H1 (cell line): ENCODE data around the gene LGALSL. TPM values are rescaled to one million over a fixed set of nuclear protein-coding genes. Genes with fewer than 3 reads are reported as not detected.

Source experiments
- CTCF ChIA-PET: fragments of 300-600 bp; sonication (Branson Sonifier 250); formaldehyde crosslinking; loops from one replicate; lab custom pipeline; 2021; ENCODE audit not compliant: partially characterized antibody; lab: Charles Lee
- POLR2A ChIA-PET: fragments of 300-600 bp; sonication (Branson Sonifier 250); formaldehyde crosslinking; loops from one replicate; lab custom pipeline; 2021; ENCODE audit warnings: inconsistent platforms; ENCODE audit not compliant: partially characterized antibody; lab: Charles Lee
- DNase-seq, 2 experiments: peaks; one replicate each; pipeline versions ENCODE4 v3.0.0 to v3.0.0-alpha.2; 2010 to 2022; ENCODE audit warnings: low spot score in 2 of 2, low read depth in 1 of 2, mixed read lengths in 1 of 2
- FAIRE-seq: peaks from 2 replicates; lab custom pipeline; 2011; peaks lifted over from hg19 to GRCh38; lab: Jason Lieb, UNC
- H2AFZ ChIP-seq: 2 replicates; pipeline ENCODE4 v1.8.1; 2012; ENCODE audit warnings: low read length, inconsistent platforms
- H2AK5ac ChIP-seq: 2 replicates; pipeline ENCODE4 v1.6.1; 2013; ENCODE audit warnings: low read depth, low read length
- H2BK120ac ChIP-seq: replicated peaks from 2 replicates; pipeline ENCODE3; 2013; ENCODE audit warnings: low read depth, low read length, inconsistent platforms
- H2BK12ac ChIP-seq: 2 replicates; pipeline ENCODE4 v1.6.1; 2013; ENCODE audit warnings: low read depth, low read length
- H2BK15ac ChIP-seq: 2 replicates; pipeline ENCODE4 v1.6.1; 2013; ENCODE audit warnings: low read length
- H2BK20ac ChIP-seq: 2 replicates; pipeline ENCODE4 v1.6.1; 2013; ENCODE audit warnings: low read length
- H2BK5ac ChIP-seq: 2 replicates; pipeline ENCODE4 v1.6.1; 2013; ENCODE audit warnings: low read depth, low read length
- H3K14ac ChIP-seq: 2 replicates; pipeline ENCODE4 v1.6.1; 2013; ENCODE audit warnings: inconsistent platforms; ENCODE audit not compliant: insufficient read length
- H3K18ac ChIP-seq: 2 replicates; pipeline ENCODE4 v1.6.1; 2013; ENCODE audit warnings: low read length; ENCODE audit errors: extremely low read depth
- H3K23ac ChIP-seq: 2 replicates; pipeline ENCODE4 v1.6.1; 2013; ENCODE audit warnings: inconsistent platforms; ENCODE audit not compliant: insufficient read length
- H3K23me2 ChIP-seq: 2 replicates; pipeline ENCODE4 v1.6.1; 2013; ENCODE audit warnings: low read depth, low read length
- H3K27ac ChIP-seq: 2 replicates; pipeline ENCODE4 v1.6.1; 2011; ENCODE audit warnings: low read depth, low read length, inconsistent platforms
- H3K27me3 ChIP-seq, 4 experiments: replicated peaks in 1 of 4; 1 replicate in 1 of 4; 2 replicates in 3 of 4; pipeline versions ENCODE4 v1.6.1 to v1.8.1; 2011 to 2013; ENCODE audit warnings: low read length in 3 of 4, mild to moderate bottlenecking in 3 of 4, inconsistent platforms in 2 of 4, mixed read lengths in 2 of 4, moderate library complexity in 1 of 4; ENCODE audit not compliant: control insufficient read depth in 3 of 4, insufficient read depth in 3 of 4; ENCODE audit errors: extremely low read depth in 1 of 4
- H3K36me3 ChIP-seq, 4 experiments: 2 replicates each; pipeline versions ENCODE4 v1.6.1 to v1.8.1; 2011 to 2013; ENCODE audit warnings: mild to moderate bottlenecking in 4 of 4, low read length in 3 of 4, moderate library complexity in 2 of 4, control low read depth in 1 of 4, inconsistent platforms in 1 of 4; ENCODE audit not compliant: insufficient read depth in 4 of 4, control insufficient read depth in 2 of 4
- H3K4ac ChIP-seq: replicated peaks from 2 replicates; pipeline ENCODE3; 2013; ENCODE audit warnings: low read length, low read depth, mixed read lengths, inconsistent platforms; ENCODE audit not compliant: insufficient read length
- H3K4me1 ChIP-seq, 4 experiments: replicated peaks in 1 of 4; 1 replicate in 1 of 4; 2 replicates in 3 of 4; pipeline versions ENCODE4 v1.6.1 to v1.8.1; 2011 to 2013; ENCODE audit warnings: low read length in 3 of 4, inconsistent platforms in 2 of 4, mixed read lengths in 1 of 4; ENCODE audit not compliant: insufficient read depth in 4 of 4, control insufficient read depth in 3 of 4
- H3K4me2 ChIP-seq, 2 experiments: 2 replicates each; pipeline versions ENCODE4 v1.6.1 to v1.8.1; 2011 to 2013; ENCODE audit warnings: low read depth in 2 of 2, low read length in 2 of 2, control low read depth in 1 of 2, inconsistent platforms in 1 of 2, mild to moderate bottlenecking in 1 of 2; ENCODE audit not compliant: insufficient read depth in 1 of 2
- H3K4me3 ChIP-seq, 4 experiments: fragments of 200-600, 300-600 bp in 1 of 4; sonication (generic), shearing (Covaris generic), sonication (Bioruptor Twin) in 1 of 4; 2 replicates each; pipeline versions ENCODE4 v1.5.1 to v1.8.1; 2011 to 2016; ENCODE audit warnings: low read length in 4 of 4, low read depth in 3 of 4, control low read depth in 2 of 4, inconsistent platforms in 2 of 4, mild to moderate bottlenecking in 2 of 4, mixed read lengths in 1 of 4, moderate library complexity in 1 of 4; ENCODE audit not compliant: insufficient read depth in 2 of 4; ENCODE audit errors: extremely low read depth in 1 of 4
- H3K56ac ChIP-seq: replicated peaks from 2 replicates; pipeline ENCODE3; 2013; ENCODE audit warnings: low read depth, mild to moderate bottlenecking, mixed read lengths, low read length, inconsistent platforms; ENCODE audit not compliant: insufficient read length
- H3K79me1 ChIP-seq: 2 replicates; pipeline ENCODE4 v1.6.1; 2013; ENCODE audit warnings: low read depth, low read length, control low read depth
- H3K79me2 ChIP-seq, 2 experiments: 2 replicates each; pipeline versions ENCODE4 v1.6.1 to v1.8.1; 2012 to 2013; ENCODE audit warnings: low read length in 2 of 2, mild to moderate bottlenecking in 2 of 2, inconsistent platforms in 1 of 2; ENCODE audit not compliant: insufficient read depth in 2 of 2, control insufficient read depth in 1 of 2
- H3K9ac ChIP-seq, 4 experiments: replicated peaks in 1 of 4; 1 replicate in 1 of 4; 2 replicates in 3 of 4; pipeline versions ENCODE4 v1.6.1 to v1.8.1; 2011 to 2013; ENCODE audit warnings: low read depth in 3 of 4, low read length in 3 of 4, control low read depth in 2 of 4, mild to moderate bottlenecking in 2 of 4, moderate library complexity in 2 of 4, inconsistent platforms in 1 of 4; ENCODE audit errors: extremely low read depth in 1 of 4
- H3K9me3 ChIP-seq, 2 experiments: 2 replicates each; pipeline versions ENCODE4 v1.6.1 to v1.8.1; 2012 to 2013; ENCODE audit warnings: mild to moderate bottlenecking in 2 of 2, moderate library complexity in 2 of 2, control low read depth in 1 of 2, inconsistent platforms in 1 of 2, low read depth in 1 of 2, low read length in 1 of 2, mixed read lengths in 1 of 2; ENCODE audit not compliant: insufficient read depth in 2 of 2
- H4K20me1 ChIP-seq, 2 experiments: replicated peaks in 1 of 2; 2 replicates each; pipeline versions ENCODE3 to v1.8.1; 2011 to 2013; ENCODE audit warnings: inconsistent platforms in 2 of 2, low read length in 2 of 2, mild to moderate bottlenecking in 1 of 2; ENCODE audit not compliant: insufficient read depth in 2 of 2, control insufficient read depth in 1 of 2
- H4K5ac ChIP-seq: 2 replicates; pipeline ENCODE4 v1.6.1; 2013; ENCODE audit warnings: low read length, low read depth, mixed read lengths, inconsistent platforms; ENCODE audit not compliant: insufficient read length
- H4K8ac ChIP-seq: 2 replicates; pipeline ENCODE4 v1.8.0; 2013; ENCODE audit warnings: mild to moderate bottlenecking, moderate library complexity, low read length, inconsistent platforms; ENCODE audit not compliant: insufficient read depth; ENCODE audit errors: extremely low read depth
- H4K91ac ChIP-seq: replicated peaks from 2 replicates; pipeline ENCODE3; 2013; ENCODE audit warnings: low read length, mixed read lengths, inconsistent platforms; ENCODE audit not compliant: insufficient read length
- BCL11A ChIP-seq, 2 experiments: IDR thresholded peaks; one replicate each; pipeline ENCODE4 v1.6.1; 2011; ENCODE audit warnings: low read depth in 2 of 2, low read length in 2 of 2, mild to moderate bottlenecking in 2 of 2
- BRCA1 ChIP-seq: IDR thresholded peaks from 2 replicates; pipeline ENCODE4 v1.6.1; 2012; ENCODE audit warnings: low read depth, low read length, improper control_type of control experiment
- HDAC6 ChIP-seq: IDR thresholded peaks from one replicate; pipeline ENCODE4 v1.7.1; 2012; ENCODE audit warnings: low read depth, mild to moderate bottlenecking, inconsistent platforms, low read length, moderate library complexity
- KDM5A ChIP-seq: fragments of 200-600 bp; IDR thresholded peaks from 2 replicates; pipeline ENCODE4 v1.7.1; 2012; ENCODE audit warnings: mild to moderate bottlenecking, low read length, inconsistent platforms, mixed read lengths
- POU5F1 ChIP-seq: IDR thresholded peaks from 2 replicates; pipeline ENCODE4 v1.6.1; 2011; ENCODE audit warnings: low read depth, mild to moderate bottlenecking, low read length, moderate library complexity
- RFX5 ChIP-seq: IDR thresholded peaks from 2 replicates; pipeline ENCODE4 v1.6.1; 2011; ENCODE audit warnings: low read depth, low read length, improper control_type of control experiment, borderline replicate concordance
- SIX5 ChIP-seq: IDR thresholded peaks from 2 replicates; pipeline ENCODE4 v1.6.1; 2011; ENCODE audit warnings: mild to moderate bottlenecking, low read depth, low read length
- TCF12 ChIP-seq: IDR thresholded peaks from 2 replicates; pipeline ENCODE4 v1.6.1; 2011; ENCODE audit warnings: low read depth, mild to moderate bottlenecking, low read length
- WGBS, 2 experiments: shearing (Covaris generic) in 1 of 2; methylation state at CpG; one replicate each; pipeline versions ENCODE4 v1.1.6 to v1.1.7; 2013 to 2015; ENCODE audit warnings: low lambda C conversion rate in 2 of 2, mixed read lengths in 2 of 2, inconsistent platforms in 1 of 2, low coverage in 1 of 2, missing lambda C conversion rate in 1 of 2; ENCODE audit not compliant: insufficient replicate concordance in 2 of 2, insufficient coverage in 1 of 2, insufficient read length in 1 of 2; ENCODE audit errors: extremely low coverage in 1 of 2, missing lambda C conversion rate in 1 of 2; 5-methylcytosine and 5-hydroxymethylcytosine counted together
- polyA plus RNA-seq, 7 experiments: library from polyadenylated mRNA; depleted of rRNA in 3 of 7; stranded (reverse) in 5 of 7; unstranded in 2 of 7; fragments of >200 nt in 5 of 7; fragments of 200-250 nt in 2 of 7; gene quantifications; 1 replicate in 5 of 7; 2 replicates in 1 of 7; 4 replicates in 1 of 7; pipeline versions ENCODE4 v1.2.1 to v1.2.3, GENCODE V29; 2011 to 2013; ENCODE audit warnings: missing spikeins in 2 of 7, mixed read lengths in 2 of 7
- total RNA-seq: library from RNA; stranded (reverse); fragmentation: NEBNext Ultra II Directional; extraction: Animal tissue kit (Norgen Biotek cat#: 25700); gene quantifications from 2 replicates; pipeline ENCODE4 v1.2.1, GENCODE V29; 2021

LGALSL gene
- total and polyA plus RNA-seq, 2 of the 8 experiments (the other 6 are each of a cell fraction or from before 2014, with no cell fraction given), result 13.6 to 32.3 TPM

DNA sequence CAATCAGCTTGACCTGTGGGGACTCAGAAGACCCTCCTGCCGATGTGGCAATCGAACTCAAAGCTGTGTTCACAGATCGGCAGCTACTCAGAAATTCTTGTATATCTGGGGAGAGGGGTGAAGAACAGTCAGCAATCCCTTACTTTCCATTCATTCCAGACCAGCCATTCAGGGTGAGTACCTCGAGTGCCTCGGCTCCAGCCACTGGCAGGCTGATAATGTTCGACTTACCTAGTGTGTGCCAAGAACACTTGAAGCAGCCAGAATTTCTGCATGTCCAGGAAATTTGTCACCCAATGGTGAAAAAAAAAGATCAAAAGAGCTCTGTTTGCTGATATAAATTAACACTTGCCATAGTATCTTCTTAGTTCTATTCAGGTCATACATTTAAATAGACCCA lies 2.3 kb downstream of the LGALSL start:
- no peak overlapping the region for H3K4ac ChIP-seq
- H2BK5ac ChIP-seq, result no peak overlapping the region
- H3K4me2 ChIP-seq, result no peak overlapping the region; a peak in 1 of 4 replicates
- no peak overlapping the region for H2BK12ac ChIP-seq
- no peak overlapping the region for H4K91ac ChIP-seq
- no peak overlapping the region for H2BK20ac ChIP-seq
- H3K27me3 ChIP-seq, result no peaks in the 10 kb centered on the region
- no peaks in the 10 kb centered on the region for H3K79me1 ChIP-seq
- no peak overlapping the region for H3K18ac ChIP-seq
- DNase-seq, result no peak
- H3K36me3 ChIP-seq, result peaks cover 5 to 37% (median 18%) of the 10 kb centered on the region in 4 experiments; a peak in 6 of 8 replicates
- no peak for FAIRE-seq
- no peaks in the 10 kb centered on the region for H4K20me1 ChIP-seq
- H3K14ac ChIP-seq, result no peak overlapping the region
- H3K4me1 ChIP-seq, result peaks cover 0 to 8% (median 4%) of the 10 kb centered on the region in 4 experiments; a peak in 2 of 7 replicates
- WGBS, 2 experiments, result 91% methylated on average over 6 of the region's 6 CpGs; no CpG with 5 or more reads in 1 of the 2 experiments
- TF ChIP-seq KDM5A (no peak), HDAC6 (no peak), BRCA1 (no peak), BCL11A (IDR thresholded peaks at IDR 0.05; ENCODE audit: low read depth in 2 of 2, low read length in 2 of 2) (no peak), POU5F1 (no peak), RFX5 (no peak), SIX5 (no peak), TCF12 (no peak)
- no peaks in the 10 kb centered on the region for H3K79me2 ChIP-seq
- peaks cover 3% of the 10 kb centered on the region; the same call in 1 of the 2 replicates for H3K23me2 ChIP-seq
- H2BK120ac ChIP-seq, result no peak overlapping the region
- H4K5ac ChIP-seq, result no peak overlapping the region
- ChIA-PET CTCF (interaction anchor here (0.7 to 3.5 kb wide), 14 partner anchors 13 to 616 kb away, joined by 3 to 20 read pairs (median 4); no protein-coding TSS in a partner anchor), POLR2A (interaction anchor here (0.7 to 1.6 kb wide), 3 partner anchors 10 to 137 kb away, joined by 3 to 4 read pairs (median 3); no protein-coding TSS in a partner anchor)
- no peak overlapping the region for H2AK5ac ChIP-seq
- H2AFZ ChIP-seq, result no peak overlapping the region
- no peak overlapping the region for H2BK15ac ChIP-seq
- H3K56ac ChIP-seq, result no peak overlapping the region
- no peak overlapping the region for H3K9ac ChIP-seq
- no peaks in the 10 kb centered on the region for H3K9me3 ChIP-seq
- no peak overlapping the region for H3K23ac ChIP-seq
- H3K4me3 ChIP-seq, result no peak overlapping the region
- H4K8ac ChIP-seq, result no peak overlapping the region
- no peak overlapping the region for H3K27ac ChIP-seq
